ENCODE data around the gene PRR12.
"Not testable (repeated sequence)": the region's sequence is repeated elsewhere in the genome, so short reads cannot be mapped to it uniquely, and the experiment has no call there.

Gene PRR12

DNA sequence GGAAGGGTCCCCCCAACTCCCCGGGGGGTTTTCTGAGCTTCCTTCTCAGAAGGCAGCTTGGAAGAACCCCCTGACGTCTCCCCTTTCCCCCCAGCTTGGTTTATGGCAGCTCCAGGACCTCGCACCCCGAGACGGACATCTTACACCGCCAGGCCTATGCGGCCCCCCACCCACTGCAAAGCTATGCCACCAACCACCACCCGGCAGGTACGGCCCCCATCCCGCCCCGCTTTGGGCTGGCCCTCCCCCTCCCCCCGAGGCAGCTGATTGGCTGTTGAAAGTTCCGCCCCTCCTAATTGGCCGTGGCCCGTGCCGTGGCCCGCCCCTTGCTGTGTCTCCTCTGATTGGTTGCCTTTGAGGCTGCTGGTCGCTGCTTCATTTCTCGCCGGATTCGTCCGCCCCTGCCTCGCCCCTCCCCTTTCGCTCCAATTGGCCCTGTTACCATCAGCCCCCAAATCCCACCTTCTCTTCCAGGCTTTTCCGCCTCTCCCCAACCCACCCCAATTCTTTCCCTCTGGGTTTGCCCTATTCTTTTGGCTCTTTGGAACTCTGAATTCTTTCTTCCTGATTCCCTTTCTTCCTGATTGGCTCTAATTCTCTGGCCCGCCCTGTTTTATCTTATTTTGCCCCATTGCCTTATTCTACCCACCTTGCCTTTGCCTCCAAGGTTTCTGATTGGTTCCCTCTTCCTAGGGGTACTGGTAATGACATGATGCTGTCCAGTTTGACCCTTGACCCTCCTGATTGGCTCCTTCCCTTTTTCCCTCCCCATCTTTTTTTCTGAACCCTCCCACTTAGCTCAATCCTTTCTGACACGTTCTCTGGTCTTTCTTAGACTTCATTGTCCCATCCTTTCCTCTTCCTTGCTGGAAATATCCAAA is 2.5 kb downstream of the PRR12 start:
- no peak for DNase-seq

- DNase-seq: no peak
Observed at GRCh38 chr19:49594157-49594992, 3.4 kb downstream of the PRR12 start.

DNA sequence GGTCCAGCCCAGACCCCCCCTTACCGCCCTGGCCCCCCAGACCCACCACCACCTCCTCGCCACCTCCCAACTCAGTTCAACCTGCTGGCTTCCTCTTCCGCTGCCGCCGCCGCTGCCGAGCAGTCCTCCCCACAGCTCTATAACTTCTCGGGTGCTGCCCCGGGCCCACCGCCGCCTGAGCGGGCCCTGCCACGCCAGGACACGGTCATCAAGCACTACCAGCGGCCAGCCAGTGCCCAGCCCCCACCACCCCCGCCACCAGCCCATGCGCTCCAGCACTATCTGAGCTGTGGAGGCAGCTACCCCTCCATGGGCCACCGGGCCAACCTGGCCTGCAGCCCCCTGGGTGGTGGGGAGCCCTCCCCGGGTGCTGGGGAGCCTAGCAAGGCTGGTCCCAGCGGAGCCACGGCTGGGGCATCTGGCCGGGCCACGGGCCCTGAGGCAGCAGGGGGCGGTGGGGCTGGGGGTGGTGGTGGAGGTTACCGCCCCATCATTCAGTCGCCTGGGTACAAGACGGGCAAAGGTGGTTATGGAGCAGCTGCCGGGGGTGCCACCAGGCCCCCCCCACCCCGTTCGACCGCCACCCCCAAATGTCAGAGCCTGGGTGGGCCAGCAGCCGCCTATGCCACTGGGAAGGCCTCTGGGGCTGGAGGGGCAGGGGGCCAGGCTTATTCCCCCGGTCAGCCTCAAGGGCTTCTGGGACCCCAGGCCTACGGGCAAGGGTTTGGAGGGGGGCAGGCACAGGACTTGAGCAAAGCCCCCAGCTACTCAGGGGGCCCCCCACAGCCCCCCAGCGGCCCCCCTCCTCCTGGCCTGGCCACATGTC is 4.2 kb downstream of the PRR12 start:
- no peak for DNase-seq

DNA sequence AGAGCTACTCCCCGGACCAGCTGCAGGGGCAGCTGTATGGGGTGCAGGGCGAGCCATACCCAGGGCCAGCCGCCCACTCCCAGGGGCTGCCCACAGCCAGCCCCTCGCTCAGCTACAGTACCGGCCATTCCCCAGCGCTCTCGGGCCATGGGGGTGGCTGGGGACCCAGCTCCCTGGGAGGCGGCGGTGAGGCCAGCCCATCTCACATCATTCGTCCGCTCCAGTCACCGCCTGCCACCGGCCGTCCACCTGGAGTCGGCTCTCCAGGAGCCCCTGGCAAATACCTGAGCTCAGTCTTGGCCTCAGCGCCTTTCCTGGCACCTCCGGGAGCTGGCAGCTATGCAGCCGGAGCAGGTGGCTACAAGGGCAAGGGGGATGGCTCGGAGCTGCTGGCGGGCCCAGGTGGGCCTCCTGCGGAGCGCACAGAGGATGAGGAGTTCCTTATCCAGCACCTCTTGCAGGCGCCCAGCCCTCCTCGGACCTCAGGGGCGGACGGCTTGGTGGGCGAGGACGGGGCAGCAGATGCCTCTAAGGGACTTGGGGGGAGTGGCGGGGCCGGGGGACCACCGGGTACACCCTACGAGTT is 4.9 kb downstream of the PRR12 start:
- DNase-seq: no peak

GRCh38 chr19:49596407-49596806 is 5.4 kb downstream of the PRR12 start:
- no peak for DNase-seq

GRCh38 chr19:49596954-49597702 is 6.1 kb downstream of the PRR12 start:
- no peak for DNase-seq

- no peak for DNase-seq
Observed at GRCh38 chr19:49597703-49597974, 6.7 kb downstream of the PRR12 start.

DNA sequence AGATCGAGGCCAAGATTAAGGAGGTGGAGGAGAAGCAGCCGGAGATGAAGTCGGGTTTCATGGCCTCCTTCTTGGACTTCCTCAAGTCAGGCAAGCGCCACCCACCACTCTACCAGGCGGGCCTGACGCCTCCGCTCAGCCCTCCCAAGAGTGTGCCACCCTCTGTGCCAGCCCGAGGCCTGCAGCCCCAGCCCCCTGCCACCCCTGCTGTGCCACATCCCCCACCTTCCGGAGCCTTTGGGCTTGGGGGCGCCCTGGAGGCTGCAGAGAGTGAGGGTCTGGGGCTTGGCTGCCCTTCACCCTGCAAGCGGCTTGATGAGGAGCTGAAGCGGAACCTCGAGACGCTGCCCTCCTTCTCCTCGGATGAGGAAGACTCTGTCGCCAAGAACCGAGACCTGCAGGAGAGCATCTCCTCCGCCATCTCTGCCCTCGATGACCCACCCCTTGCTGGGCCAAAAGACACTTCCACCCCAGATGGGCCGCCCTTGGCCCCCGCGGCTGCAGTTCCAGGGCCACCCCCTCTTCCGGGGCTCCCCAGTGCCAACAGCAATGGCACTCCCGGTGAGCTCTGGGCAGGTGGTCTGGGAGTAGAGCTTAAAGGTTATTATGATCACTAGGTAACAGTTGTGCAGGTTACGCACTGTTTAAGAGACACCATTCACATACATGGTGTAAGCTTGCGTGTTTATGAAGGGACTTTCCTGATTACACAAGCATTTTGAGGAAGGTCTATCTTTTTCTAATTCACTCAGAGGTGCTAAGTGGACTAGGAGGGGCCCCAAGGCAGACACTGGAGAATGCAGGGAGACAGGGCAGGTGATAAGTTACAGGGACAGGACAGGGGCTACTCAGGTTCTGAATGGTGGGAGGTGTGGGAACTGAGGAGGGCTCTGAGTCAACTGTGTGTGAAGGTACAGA is 8.7 kb downstream of the PRR12 start:
- DNase-seq: no peak

GRCh38 chr19:49601482-49602038 is 10.6 kb downstream of the PRR12 start:
- DNase-seq: no peak

DNA sequence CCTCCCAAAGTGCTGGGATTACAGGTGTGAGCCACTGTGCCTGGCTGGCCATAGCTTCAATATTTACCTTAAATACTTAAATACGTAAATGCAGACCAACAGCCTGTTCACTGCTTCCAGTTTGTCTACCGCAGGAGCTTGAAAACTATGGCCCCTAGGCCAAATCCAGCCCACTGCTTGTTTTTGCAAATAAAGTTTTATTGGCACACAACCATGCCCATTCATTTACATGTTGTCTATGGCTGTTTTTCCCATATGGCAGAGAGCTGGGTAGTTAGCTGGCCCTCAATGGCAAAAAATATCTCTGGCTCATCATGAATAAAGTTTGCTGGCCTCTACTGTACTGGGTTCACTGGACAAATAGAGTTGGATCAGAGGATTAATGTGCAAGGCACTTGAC is 11.8 kb downstream of the PRR12 start:
- no peak for DNase-seq

- DNase-seq: no peak
Observed at GRCh38 chr19:49605605-49606004, 14.6 kb downstream of the PRR12 start.

DNA sequence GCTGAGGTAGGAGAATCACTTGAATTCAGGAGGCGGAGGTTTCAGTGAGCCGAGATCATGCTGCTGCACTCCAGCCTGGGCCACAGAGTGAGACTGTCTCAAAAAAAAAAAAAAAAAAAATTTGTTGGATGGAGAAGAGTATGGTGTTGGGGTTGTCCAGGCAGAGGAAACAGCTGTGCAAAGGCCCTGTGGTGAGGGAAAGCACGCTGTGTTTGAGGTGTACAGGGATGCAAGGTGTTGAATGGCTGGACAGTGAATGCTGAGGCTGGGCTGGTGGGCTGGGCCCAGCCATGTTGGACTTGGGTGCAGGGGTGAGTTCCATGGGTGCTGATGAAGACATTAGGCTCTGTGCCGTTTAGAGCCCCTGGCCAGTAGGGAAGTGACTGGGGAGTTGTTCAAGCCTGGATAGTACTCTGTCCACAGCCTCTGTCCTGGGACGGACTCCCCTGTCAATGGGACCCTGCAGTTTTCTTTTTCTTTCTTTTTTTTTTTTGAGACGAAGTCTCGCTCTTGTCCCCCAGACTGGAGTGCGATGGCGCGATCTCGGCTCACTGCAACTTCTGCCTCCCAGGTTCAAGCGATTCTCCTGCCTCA is 18.6 kb downstream of the PRR12 start:
- DNase-seq: no peak

- no peak for DNase-seq
Observed at GRCh38 chr19:49613374-49613773, 22.4 kb downstream of the PRR12 start.

DNA sequence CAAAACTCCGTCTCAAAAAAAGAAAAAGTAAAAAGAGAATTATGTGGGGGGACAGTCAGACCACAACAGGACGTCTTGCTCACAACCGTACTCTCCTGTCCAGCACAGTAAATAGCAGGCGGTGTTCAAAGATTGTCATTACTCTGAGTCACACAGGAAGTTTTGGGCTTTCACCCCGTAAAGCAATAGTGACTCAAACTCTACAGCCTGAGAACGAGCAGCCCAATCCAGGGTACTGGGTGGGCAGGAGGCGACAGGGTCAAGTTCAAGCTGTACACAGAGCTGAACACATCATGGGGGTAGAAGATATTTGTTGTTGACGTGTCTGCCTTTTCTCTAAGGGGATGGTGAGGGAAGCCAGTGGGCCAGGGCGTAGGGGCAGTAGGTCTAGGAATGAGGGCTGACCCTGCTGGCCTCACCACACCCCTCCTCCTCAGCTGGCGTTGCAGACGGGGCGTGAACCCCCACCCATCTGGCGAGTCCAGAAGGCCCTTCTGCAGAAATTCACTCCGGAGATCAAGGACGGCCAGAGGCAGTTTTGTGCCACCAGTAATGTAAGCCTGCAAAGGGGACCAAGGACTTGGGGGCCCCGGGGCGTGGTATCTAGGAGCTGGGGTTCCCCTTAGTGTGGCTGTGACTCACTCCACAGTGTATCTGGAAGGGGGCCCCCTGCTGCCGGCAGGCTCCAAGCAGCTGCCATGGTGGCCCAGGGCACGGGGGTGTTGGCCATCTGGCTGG is 23.3 kb downstream of the PRR12 start:
- DNase-seq: no peak

- no peak for DNase-seq
Observed at GRCh38 chr19:49615861-49616260, 24.9 kb downstream of the PRR12 start.

DNA sequence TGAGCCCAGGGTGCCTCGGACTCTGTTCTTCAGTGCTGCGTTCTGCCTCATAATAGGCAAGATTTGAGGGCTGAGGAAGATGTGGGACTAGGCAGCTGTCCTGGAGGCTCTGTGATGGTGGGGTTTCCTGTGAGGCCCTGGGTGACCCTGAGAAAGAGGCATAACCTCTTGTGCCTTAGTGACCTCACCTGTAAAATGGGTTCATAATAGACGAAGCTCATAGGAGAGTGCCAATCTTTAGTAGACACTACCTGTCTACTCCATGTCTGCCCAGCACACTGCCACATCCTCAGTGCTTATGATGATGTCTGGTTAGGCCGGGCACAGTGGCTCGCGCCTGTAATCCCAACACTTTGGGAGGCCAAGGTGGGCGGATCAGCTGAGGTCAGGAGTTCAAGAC is 25.6 kb downstream of the PRR12 start:
- no peak for DNase-seq

- DNase-seq: no peak
Observed at GRCh38 chr19:49616945-49617344, 26.0 kb downstream of the PRR12 start.

GRCh38 chr19:49617860-49618259 is 26.9 kb downstream of the PRR12 start:
- DNase-seq: not testable (repeated sequence)

Data from DMS 273 treated with DMSO at 0.1 percent for 48 hours (cell line).